RWPE1 (cell line): ENCODE measurements around the gene TEX28.

Source experiments
- CTCF ChIA-PET: fragments of 350-600 bp; sonication (Branson Sonifier 250); formaldehyde crosslinking; extraction: SDS; loops from one replicate; lab custom pipeline; 2021; lab: Yijun Ruan, JAX
- POLR2A ChIA-PET: fragments of 400-600 bp; formaldehyde crosslinking; extraction: SDS; loops from one replicate; lab custom pipeline; 2020; ENCODE audit warnings: antibody characterized with exemption; ENCODE audit not compliant: low non-redundant PET; lab: Yijun Ruan, JAX
- DNase-seq: peaks from one replicate; pipeline ENCODE4 v3.0.0; 2012; ENCODE audit warnings: low spot score
- H3K27ac ChIP-seq: fragments of 450-650 bp; 2 replicates; pipeline ENCODE4 v1.5.1; 2017
- CTCF ChIP-seq: fragments of 450-650 bp; conservative IDR thresholded peaks from 2 replicates; pipeline ENCODE4 v1.5.1; 2017; ENCODE audit warnings: low read depth, mild to moderate bottlenecking

The TEX28 gene

GRCh38 chrX:154312116-154312515 is 17.2 kb upstream of the TEX28 start:
- ChIA-PET POLR2A (no interaction called here), CTCF (no interaction called here)
- no peak for TF ChIP-seq CTCF
- H3K27ac ChIP-seq = no peak overlapping the region
- no peak for DNase-seq

- ChIA-PET CTCF (no interaction called here), POLR2A (no interaction called here)
- TF ChIP-seq CTCF = no peak
- no peak for DNase-seq
- no peak overlapping the region for H3K27ac ChIP-seq
These were observed 16.0 kb upstream of the TEX28 start for GRCh38 chrX:154310616-154311536.

DNA sequence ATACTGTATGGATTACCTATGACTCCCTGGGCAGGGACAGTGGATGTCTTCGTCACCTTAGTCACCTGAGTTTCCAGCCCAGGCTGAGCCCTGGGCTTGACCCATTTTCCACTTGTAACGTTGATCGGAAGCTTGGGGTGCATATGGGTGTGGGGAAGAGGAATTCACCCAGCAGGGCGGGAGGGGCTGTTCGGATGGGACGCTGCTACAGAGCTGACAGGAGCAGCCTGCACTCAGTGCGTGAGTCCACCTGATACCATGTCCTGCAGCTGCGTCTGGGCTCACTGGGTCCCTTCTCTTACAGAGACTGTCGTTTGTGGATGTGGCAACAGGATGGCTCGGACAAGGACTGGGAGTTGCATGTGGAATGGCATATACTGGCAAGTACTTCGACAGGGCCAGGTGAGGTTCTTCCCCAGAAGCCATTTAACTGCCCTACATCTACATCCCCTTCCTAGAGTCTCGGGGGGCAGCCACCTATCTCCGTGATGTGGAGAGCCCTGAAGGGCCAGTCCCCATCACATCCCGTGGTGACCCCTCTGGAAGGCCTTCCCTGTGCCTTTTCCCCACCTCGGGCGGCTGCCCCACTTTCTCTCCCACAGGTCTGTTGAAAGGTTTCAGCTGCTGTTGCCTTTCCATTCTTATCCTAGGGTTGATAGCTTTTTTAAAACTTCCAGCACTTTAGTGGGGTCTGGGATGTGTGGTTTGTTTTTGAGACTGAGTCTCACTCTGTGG is 14.3 kb upstream of the TEX28 start:
- no peak for TF ChIP-seq CTCF
- POLR2A ChIA-PET = no interaction called here
- CTCF ChIA-PET = interaction anchor here (1.4 kb wide), 1 partner anchor 64 kb away, joined by 4 read pairs; no protein-coding TSS in a partner anchor
- no peak overlapping the region for H3K27ac ChIP-seq
- no peak for DNase-seq

DNA sequence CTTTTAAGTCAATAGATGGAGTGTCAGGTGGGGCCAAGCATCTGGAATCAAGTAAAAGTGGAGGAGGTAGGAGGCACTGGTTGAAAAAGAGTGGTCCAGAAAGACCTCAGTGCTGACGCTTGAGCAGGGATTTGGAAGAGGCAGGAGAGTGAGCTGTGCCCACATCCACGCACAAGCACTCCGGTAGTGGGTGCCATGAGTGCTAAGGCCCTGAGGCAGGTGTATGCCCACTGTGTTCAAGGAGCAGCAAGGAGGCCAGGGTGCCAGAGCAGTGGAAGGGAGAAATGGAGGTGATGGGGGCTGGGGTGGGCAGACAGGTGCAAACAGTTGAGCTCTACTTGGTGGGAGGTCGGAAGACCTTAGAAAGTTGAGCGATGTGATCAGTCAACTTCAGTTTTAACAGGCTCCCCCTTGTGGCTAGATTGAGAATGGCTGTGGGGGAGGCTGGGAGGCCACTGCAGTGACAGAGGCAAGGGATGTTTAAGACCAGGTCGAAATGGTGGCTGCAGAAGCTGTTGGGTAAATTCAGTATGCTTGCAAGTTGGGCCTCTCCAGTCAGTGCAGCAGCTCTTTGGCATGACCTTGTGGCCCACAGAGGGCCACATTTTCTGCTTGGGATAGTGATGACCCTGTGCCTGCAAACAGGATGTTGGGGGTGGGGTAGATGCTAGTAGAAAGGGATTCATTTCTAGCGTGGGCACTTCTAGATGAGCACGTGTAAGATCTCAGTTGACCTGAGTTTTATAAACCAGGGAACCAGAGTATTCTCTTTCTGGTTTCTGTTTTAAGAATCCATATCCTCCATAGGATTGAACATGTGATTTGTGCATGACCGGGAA is 13.4 kb upstream of the TEX28 start:
- POLR2A ChIA-PET = no interaction called here
- H3K27ac ChIP-seq = no peak overlapping the region

DNA sequence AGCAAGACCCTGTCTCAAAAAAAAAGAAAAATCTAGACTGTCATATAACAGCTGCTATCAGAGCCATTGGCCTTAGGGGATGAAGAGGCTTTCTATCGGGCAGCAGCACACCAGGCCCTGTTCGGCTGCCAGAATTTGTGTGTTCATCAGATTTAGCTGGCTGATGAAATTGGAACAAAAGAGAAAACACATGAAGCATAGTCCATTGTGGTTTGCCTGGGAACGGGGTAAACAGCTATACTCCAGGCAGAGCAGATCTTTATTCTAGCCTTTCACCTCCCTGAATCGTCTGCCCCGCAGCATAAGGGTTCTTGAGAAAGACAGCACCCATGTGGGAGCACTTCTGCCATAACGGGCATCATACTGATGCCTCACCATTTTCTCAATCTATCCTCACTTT is 12.3 kb upstream of the TEX28 start:
- ChIA-PET CTCF (no interaction called here), POLR2A (no interaction called here)
- TF ChIP-seq CTCF = no peak
- DNase-seq = no peak
- H3K27ac ChIP-seq = no peak overlapping the region

More for the DNA sequence above, 13.4 kb upstream of the TEX28 start:
- DNase-seq = peak; percentile 27
- CTCF ChIA-PET = interaction anchor here (0.5 to 1.4 kb wide), 4 partner anchors 14 to 172 kb away, joined by 3 to 4 read pairs (median 4); partner anchors contain the start of gene TEX28
- TF ChIP-seq CTCF = peak; percentile 58
